Measurements from ENCODE around the gene TAT.

GRCh38 chr16:71574702-71575101 is 2.2 kb downstream of the TAT start:
- TF ChIP-seq CTCF (IDR thresholded peaks at IDR 0.05; ENCODE audit: poor library complexity, severe bottlenecking): no peak
- TF ChIP-seq EP300 (conservative IDR thresholded peaks at IDR 0.05; ENCODE audit: poor library complexity, severe bottlenecking): no peak

Measured in neural cell (in vitro differentiated cells).